ENCODE results near the gene TMEM17.

DNA sequence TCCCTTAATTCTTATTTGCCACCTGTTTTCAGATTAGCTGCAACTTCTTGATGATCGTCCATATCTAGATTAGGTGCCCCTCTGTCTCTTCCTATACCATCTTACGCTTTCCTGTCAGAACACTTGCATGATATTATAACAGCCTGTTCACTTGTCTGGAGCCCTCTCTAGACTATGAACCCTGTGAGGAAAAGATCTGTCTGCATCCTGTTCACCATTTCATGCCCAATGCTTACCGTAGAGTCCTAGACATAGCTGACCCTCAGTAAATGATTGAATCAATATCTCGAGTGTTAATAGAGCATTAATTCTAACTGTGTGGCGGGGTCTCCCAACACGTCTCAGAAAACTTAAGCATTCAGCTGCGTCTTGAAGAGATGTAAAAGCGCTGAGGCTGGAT is 31.8 kb upstream of the TMEM17 start:
- TF ChIP-seq, protein P1, sequence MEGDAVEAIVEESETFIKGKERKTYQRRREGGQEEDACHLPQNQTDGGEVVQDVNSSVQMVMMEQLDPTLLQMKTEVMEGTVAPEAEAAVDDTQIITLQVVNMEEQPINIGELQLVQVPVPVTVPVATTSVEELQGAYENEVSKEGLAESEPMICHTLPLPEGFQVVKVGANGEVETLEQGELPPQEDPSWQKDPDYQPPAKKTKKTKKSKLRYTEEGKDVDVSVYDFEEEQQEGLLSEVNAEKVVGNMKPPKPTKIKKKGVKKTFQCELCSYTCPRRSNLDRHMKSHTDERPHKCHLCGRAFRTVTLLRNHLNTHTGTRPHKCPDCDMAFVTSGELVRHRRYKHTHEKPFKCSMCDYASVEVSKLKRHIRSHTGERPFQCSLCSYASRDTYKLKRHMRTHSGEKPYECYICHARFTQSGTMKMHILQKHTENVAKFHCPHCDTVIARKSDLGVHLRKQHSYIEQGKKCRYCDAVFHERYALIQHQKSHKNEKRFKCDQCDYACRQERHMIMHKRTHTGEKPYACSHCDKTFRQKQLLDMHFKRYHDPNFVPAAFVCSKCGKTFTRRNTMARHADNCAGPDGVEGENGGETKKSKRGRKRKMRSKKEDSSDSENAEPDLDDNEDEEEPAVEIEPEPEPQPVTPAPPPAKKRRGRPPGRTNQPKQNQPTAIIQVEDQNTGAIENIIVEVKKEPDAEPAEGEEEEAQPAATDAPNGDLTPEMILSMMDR (IDR thresholded peaks at IDR 0.05) = no peak
- TF ChIP-seq POLR2AphosphoS5 (IDR thresholded peaks at IDR 0.05) = no peak
- no peak for TF ChIP-seq POLR2A (IDR thresholded peaks at IDR 0.05)
